ENCODE measurements around the gene EPB41L2. TPM values are rescaled to one million over a fixed set of nuclear protein-coding genes. Genes with fewer than 3 reads are reported as not detected.
"Not testable (repeated sequence)": the region's sequence is repeated elsewhere in the genome, so short reads cannot be mapped to it uniquely, and the experiment has no call there.

Gene EPB41L2
- total RNA-seq, 4 donors from 2014 or later, result 104 to 317 (median 144) TPM

DNA sequence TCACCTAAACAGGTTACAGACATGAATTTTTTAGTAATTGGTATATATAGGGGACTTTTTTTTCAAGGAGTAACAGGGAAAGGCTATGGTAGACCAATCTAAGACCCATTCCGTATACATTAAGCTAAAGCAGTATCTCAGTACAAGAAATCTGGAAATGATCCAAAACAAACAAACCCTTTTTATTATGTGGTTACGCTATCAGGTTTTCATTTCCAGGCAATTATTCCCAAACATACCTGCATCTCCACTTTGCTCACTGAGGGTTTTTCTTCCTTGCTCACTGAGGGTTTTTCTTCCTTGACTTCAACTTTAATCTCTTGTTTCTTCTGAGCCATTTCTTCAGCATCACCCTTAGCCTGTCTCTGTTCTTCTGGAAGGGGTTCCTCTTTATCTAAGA, 107.3 kb downstream of the EPB41L2 start:
- ATAC-seq (ENCODE audit: low FRiP score) (no peak), DNase-seq (ENCODE audit: low spot score) (no peak)
- TF ChIP-seq, protein P1, sequence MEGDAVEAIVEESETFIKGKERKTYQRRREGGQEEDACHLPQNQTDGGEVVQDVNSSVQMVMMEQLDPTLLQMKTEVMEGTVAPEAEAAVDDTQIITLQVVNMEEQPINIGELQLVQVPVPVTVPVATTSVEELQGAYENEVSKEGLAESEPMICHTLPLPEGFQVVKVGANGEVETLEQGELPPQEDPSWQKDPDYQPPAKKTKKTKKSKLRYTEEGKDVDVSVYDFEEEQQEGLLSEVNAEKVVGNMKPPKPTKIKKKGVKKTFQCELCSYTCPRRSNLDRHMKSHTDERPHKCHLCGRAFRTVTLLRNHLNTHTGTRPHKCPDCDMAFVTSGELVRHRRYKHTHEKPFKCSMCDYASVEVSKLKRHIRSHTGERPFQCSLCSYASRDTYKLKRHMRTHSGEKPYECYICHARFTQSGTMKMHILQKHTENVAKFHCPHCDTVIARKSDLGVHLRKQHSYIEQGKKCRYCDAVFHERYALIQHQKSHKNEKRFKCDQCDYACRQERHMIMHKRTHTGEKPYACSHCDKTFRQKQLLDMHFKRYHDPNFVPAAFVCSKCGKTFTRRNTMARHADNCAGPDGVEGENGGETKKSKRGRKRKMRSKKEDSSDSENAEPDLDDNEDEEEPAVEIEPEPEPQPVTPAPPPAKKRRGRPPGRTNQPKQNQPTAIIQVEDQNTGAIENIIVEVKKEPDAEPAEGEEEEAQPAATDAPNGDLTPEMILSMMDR (IDR thresholded peaks at IDR 0.05), result no peak

DNA sequence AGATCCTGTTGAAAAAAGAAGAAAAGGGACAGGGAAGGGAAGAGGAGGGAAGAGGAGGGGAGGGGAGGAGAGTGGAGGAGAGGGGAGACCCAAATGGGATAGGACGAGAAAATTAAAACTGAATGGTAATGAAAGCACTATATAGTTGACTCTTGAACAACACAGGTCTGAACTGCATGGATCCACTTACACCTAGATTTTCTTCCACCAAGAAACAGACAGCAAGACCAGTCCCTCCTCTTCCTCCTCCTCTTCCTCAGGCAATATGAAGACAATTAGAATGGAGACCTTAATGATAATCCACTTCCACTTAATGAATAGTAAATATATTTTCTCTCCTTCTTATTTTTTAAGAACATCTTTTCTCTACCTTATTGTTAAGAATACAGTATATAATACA, 113.5 kb downstream of the EPB41L2 start:
- no peak for ATAC-seq (ENCODE audit: low FRiP score)
- TF ChIP-seq, protein P1 (IDR thresholded peaks at IDR 0.05), result no peak

DNA sequence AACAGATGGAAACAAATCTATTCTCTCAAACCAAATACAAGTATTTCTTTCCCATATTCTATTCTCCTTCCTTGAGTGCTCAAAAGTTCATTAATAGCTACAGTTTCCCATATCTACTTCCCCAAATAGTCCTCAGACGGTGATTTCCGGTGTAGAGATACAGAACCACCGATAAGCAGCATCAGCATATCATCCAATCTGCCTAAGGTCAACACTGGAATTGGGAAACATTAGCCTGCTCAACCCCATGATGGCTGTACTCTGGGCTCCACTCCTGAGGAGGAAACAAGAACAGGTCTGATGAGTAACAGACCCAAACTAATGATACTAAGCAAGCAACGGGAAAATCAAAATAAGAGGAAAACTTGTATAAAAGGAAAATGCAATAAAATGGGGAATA, 115.6 kb downstream of the EPB41L2 start:
- TF ChIP-seq, protein P1 (IDR thresholded peaks at IDR 0.05), result no peak
- ATAC-seq (ENCODE audit: low FRiP score) (no peak), DNase-seq (ENCODE audit: low spot score) (no peak)

More for the DNA sequence above, 113.5 kb downstream of the EPB41L2 start:
- no peak for DNase-seq (ENCODE audit: low spot score)

DNA sequence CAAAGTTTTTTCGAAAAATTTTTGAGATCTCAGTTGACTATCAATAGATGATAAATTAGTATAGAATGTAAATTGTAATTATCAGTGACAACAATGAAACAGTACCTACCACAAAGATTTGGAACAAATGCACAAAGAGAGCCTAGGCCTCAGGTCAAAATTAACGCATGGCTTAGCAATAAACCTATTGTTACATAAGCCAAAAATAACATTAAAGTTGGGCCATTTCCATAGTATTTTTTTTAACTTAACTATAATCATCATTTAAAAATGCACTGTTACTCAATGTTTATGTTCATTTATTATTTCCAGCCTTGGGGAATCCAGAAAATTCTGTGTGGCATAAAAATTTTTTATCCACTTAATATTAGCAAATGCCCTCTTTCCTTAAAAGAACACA, 117.0 kb downstream of the EPB41L2 start:
- TF ChIP-seq, protein P1 (IDR thresholded peaks at IDR 0.05), result no peak
- no peak for DNase-seq (ENCODE audit: low spot score)
- ATAC-seq (ENCODE audit: low FRiP score), result no peak

DNA sequence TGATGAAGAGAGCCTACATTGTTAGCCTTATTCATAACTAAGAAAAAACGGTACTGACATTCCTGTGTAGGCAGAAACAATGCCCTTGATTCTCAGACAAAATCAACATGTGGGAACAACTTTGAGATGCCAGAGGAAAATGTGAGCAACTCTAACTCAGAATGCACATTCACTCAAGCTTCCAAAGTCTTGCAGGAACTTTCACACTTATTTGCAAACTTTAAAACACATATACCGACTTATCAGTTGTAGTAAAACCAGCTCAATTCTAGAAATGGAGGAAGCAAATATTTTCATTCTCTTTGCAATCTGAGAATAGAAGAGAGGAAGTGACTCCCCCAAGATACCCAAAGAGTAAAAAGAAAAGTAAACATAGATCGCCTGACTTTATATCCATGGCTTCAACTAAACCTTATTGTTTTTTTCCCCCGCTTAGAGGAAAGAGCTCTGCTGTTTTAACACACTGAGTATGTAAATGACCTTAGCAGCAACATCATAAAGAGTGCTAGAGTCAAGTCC, 117.6 kb downstream of the EPB41L2 start:
- TF ChIP-seq, protein P1 (IDR thresholded peaks at IDR 0.05), result no peak
- ATAC-seq (ENCODE audit: low FRiP score) (no peak), DNase-seq (ENCODE audit: low spot score) (no peak)

DNA sequence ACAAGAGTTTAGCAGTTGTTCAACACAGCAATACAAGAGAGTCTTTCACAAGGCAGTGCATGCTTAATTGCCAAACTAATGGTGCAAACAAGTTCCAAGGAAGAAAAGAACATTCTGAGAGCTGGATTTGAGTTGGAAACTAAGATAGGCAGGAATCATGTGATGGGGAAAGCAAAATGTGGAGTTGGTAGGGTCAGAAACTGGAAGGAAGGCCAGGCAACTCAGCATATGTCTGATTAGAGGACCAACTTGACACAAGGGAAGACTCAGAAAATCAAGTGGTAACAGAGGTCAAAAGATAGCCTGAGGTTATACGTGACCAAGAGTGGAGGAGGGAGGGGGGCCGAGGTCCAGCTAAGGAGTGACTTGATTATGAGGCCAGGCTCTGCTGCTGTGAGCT, 118.6 kb downstream of the EPB41L2 start:
- DNase-seq (ENCODE audit: low spot score) (no peak), ATAC-seq (ENCODE audit: low FRiP score) (peak; percentile 32)
- TF ChIP-seq, protein P1 (IDR thresholded peaks at IDR 0.05), result no peak

DNA sequence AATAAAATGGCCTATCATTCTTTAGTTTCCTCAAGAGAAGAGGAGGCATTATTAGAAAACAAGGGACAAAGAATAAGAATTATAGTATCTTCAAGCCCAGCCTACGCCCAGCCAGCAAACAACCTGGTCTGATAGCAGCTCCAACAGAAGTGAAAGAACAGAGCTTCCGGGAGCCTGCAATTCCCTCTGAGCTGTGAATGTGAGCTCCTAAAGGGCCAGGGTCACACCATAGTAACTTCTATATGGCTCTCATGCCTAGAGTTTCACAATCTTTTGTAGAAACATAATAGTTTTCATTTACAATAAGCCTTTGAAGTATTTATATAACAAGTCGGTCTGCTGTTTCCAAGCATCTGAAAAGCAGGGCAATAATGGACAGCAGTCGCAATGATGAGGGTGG, 119.3 kb downstream of the EPB41L2 start:
- TF ChIP-seq, protein P1 (IDR thresholded peaks at IDR 0.05), result no peak
- no peak for ATAC-seq (ENCODE audit: low FRiP score)
- no peak for DNase-seq (ENCODE audit: low spot score)

DNA sequence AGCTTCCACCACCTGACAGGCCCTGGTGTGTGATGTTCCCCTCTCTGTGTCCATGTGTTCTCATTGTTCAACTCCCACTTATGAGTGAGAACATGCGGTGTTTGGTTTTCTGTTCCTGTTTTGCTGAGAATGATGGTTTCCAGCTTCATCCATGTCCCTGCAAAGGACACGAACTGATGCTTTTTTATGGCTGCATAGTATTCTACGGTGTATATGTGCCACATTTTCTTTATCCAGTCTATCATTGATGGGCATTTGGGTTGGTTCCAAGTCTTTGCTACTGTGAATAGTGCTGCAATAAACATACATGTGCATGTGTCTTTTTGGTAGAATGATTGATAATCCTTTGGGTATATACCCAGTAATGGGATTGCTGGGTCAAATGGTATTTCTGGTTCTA, 120.3 kb downstream of the EPB41L2 start:
- not testable (repeated sequence) for DNase-seq (ENCODE audit: low spot score); ATAC-seq (ENCODE audit: low FRiP score)

Data from omental fat pad (tissue), 4 donors.